GM21528 (cell line): ENCODE results near the gene MMD2.

ENCODE experiments used
- ATAC-seq: cut with Tn5 transposase; IDR thresholded peaks from one replicate; pipeline ENCODE4 v1.9.1; 2021; ENCODE audit warnings: mild to moderate bottlenecking, moderate library complexity; ENCODE audit not compliant: unreplicated experiment, low FRiP score

Gene MMD2

DNA sequence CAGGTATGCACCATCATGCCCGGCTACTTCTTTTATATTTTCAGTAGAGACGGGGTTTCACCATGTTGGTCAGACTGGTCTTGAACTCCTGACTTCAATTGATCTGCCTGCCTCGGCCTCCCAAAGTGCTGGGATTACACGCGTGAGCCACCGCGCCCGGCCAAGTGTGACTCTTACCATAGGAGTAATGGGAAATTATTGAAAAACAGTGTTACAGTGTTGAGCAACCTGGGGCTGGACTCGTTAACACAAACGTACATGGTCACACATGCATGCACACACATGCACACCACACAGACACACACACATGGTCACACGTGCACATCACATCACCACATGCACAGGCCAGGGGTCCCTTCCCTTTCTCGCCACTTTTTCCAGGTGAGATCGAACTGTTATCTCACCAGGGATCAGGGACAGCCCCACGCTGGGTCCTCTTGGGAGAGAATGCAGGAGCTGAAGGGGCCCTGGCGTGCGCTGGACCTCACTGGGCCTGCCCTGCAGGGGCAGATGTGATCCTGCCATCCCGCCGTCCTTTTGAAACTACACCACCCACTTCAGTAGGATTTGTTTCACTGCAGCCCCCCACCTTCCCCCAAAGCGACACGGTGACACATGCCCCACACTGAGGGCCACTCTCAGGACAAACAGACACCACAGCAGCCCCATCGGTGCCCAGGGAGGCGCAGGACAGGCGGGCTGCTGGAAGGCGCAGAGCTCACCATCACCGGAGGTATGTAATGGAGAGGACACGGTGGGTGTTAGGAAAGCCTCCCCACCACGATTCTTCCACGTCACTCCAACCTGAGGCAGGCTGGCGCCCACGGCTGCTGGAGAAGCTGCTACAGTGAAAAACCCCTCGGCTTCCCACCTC, 85.7 kb downstream of the MMD2 start:
- ATAC-seq: no peak

GRCh38 chr7:4871930-4872675, 86.9 kb downstream of the MMD2 start:
- no peak for ATAC-seq

GRCh38 chr7:4871056-4871680, 87.8 kb downstream of the MMD2 start:
- ATAC-seq: no peak

GRCh38 chr7:4868493-4868892, 90.5 kb downstream of the MMD2 start:
- no peak for ATAC-seq

- ATAC-seq: no peak
These were observed 92.2 kb downstream of the MMD2 start for GRCh38 chr7:4866528-4867496.

DNA sequence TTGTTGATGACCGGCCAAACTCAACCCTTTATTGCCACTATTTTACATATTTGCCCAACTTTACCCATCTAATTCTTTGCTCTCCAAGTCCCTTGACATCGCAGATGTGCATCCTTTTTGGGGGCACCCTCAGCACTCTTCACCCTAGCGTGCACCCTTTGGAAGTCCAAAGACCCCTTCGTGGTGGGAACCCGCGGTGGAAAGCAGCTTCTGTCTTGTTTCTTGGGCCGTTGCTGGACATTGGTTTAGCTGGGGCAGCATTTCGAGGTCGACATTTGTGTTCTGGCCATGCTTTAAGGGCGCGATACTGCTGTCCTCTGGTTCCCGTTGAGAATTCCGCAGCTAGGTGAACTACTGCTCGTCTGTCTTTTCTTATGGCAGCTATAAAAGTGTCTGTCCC, 96.8 kb downstream of the MMD2 start:
- ATAC-seq: no peak

DNA sequence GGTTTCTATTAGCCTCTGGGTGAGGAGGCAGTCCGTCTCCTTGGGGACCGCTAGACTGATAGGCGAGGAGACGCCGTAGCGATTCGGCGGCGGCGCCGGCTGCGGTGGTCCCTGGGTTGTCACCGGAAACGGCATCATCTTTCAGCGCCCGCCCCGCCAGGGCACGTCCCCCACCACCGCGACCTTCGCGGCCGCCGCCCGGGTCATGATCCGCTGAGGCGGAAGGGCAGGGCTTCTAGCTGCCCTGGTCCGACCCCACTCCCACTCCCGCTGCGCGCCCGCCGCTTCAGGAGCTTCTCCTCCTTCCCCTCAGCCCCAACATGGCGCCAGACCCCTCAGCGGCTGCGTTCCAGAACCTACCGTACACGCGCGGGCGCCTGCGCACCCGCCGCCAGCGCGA, 97.3 kb downstream of the MMD2 start, which contains the start of gene PAPOLB:
TSS of gene PAPOLB (minus strand) at position 358 of the 400 bp plus-strand sequence. CDS start at position 138, 220 bp downstream.
- no peak for ATAC-seq

- ATAC-seq: no peak
These were observed 97.8 kb downstream of the MMD2 start for GRCh38 chr7:4861227-4861626.

DNA sequence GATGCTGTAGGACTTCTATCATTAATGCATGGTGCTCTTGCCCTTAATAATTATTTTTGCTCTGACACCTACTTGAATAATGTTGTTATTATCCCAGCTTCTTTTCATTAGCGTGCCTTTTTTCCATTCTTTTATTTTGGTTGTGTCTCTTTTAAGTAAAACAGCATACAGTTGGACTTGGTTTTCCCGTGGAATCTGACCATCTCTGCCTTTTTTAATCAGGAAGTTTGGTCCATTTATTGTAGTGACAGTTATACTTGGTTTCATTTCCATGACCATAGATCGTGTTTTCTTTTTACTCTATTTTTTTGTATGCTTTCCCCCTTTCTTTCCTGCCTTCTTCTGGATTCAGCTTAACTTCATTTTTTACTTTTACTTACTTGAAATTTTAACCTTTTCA, 101.8 kb downstream of the MMD2 start:
- no peak for ATAC-seq

GRCh38 chr7:4856336-4857057, 102.5 kb downstream of the MMD2 start:
- no peak for ATAC-seq
